Activated T-helper 1 cell treated with anti-CD3 and anti-CD28 coated beads, Interleukin-2, amount 50 U/mL, for 16 hours (primary cell): ENCODE data around the gene TCF4.

Source experiments
- DNase-seq, 2 donors: peaks; one replicate each; pipeline ENCODE4 v3.0.0-alpha.2; 2020; ENCODE audit warnings: low read depth in 1 of 2, low spot score in 1 of 2

TCF4 gene

DNA sequence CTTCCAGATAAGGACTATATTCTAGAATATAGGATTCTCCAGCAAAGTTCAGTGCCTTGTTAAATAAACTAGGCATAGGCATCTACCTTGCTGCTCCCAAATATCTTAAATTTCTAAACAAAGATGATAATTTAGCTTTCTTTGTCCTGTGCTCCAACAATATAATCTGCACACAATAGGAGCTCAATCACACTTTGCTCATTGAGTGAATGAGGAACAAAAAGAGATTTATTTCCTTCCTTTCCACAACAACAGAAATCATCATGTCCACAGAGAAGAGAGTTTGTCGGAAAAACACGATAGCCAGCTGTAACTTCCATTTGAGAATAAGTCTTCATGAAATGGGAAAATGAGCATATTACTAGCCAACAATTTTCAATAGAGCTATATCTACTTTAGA lies 256.7 kb downstream of the TCF4 start:
- DNase-seq: no peak

DNA sequence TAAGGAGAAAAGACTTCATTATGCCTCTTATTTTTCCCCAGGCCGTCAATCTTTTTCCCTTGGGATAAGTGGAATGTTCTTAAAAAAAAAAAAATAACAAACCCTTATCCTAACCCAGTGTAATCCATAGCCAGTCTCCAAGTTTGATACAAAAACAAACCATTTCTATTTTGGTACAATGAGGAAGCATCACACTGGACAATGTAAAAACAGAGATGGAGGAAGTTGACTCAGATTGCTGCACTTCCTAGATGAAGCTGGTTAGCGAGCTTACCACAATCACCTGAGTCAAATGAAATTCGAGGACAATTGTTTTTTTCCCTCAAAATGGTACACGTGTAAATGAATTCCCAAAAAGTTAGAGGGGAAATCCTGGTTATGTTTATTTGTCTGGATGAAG lies 259.7 kb downstream of the TCF4 start:
- DNase-seq: no peak

DNA sequence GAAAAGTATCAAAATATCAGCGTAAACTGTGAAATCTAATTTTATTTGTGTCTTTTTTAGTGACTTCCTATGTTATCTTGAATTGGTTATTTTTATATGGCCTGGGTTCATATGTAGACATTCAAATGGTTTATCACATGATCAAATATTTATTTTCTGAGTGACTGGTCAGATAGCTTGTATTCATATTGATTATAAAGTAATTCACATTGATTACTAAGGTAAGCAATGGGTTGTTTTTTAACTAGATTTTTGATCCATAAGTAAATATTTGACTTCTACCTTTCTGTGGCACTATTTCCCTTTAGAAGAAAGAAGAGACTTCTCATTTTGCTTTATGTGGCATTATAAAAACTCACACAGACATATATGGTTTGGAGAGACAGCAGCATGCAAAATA lies 260.5 kb downstream of the TCF4 start:
- DNase-seq: no peak

DNA sequence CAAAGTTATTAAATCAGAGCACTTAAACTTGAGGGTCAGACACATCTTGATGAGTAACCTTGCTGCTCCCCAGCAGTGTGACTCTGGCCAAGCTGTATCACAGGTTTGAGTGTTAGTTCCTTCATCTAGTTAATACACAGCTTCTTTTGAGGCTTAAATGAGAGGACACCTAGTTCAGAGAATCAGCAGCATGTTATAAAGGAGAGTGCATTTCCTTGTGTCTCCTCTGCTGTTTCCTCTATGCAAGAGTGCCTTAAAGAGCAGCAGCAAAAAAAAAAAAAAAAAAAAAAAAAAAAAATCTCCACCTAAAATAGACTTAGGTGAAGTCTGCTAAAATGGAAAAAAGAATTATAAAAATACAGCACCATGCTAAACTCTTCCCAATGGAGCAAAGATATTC lies 261.9 kb downstream of the TCF4 start:
- no peak for DNase-seq

DNA sequence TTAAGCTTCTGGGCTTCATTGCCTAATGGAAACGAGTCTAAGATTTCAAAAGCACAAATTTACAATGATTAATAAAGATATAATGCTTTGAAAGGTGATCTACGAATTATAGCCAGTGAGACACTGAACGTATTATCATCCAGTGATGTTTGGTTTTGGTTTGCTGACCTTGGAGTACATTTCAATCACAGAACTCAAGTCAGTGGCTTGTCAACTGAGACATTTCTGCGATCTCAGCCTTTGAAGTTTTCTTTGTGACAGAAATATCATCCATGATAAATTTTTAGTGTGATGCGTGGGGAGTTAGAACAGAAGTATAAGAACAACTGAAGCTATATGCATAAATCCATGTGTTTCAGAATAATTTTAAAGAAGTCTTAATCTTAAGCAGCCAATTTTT lies 263.8 kb downstream of the TCF4 start:
- DNase-seq: no peak

DNA sequence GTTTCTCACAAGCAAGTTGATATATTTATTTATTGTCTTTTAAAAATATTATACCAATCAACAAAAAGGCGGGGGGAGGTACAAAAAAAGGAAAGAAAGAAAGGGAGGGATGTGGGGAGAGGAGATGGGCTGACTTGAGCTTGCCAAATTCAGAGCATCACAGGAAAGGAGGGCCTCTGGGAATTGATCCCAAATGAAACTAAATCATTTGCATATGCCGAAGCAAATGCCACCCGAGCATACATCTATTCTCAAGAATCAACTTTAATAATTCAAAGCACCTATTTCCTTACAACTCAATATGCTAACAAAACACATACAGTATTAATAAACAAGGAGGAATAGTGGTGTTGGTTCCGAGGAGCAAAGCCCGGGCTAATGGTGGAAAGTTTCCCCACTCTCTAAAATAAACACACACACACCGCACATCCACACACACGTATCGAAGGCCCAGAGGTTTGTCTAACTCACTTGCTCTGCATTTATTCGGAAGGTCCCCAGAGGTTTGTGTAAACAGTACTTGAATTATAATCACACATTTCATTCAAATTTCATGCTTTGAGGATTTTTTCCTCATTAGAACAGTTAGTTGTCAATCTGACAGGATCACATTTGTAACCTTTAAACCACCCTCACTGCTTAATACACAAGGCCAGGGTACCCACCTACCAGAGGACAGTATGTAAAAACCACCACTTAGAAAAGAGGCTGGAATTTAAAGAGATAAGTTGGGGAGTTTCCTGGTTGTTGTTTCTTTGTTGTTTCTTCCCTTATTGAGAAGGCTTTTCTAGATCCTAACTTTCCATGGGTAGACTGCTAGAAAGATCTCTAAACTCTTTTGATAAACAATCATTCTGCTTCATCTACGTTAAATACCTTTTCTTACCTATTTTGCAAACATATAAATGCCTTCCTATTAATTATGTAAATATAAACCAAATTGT lies 264.7 kb downstream of the TCF4 start:
- DNase-seq: no peak

DNA sequence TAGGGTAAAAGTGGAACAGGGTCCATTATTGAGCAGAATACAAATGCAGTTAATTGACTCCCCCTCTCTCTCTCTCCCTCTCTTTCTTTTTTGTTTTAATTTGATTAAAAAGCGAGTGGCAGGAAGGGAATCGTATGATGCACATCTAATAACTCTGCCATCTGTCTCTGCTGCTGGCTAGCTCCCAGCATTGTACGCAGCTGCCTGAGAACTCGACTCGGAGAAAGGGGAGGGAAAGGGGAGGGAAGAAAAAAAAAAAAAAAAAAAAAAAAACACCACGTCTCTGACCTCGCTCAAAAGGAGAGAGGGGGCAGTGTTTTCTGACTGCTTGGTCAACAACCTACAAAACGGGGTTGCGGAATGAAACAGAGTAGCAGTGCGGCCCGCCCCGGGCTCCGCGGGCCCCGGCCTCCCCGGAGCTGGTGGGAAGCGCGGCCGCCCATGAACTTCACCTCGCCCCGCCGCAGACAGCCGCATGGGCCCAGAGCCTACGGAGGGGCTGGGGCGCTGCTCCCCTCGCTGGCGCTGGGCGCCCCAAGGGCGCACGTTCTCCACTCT lies 265.7 kb downstream of the TCF4 start:
- no peak for DNase-seq

DNA sequence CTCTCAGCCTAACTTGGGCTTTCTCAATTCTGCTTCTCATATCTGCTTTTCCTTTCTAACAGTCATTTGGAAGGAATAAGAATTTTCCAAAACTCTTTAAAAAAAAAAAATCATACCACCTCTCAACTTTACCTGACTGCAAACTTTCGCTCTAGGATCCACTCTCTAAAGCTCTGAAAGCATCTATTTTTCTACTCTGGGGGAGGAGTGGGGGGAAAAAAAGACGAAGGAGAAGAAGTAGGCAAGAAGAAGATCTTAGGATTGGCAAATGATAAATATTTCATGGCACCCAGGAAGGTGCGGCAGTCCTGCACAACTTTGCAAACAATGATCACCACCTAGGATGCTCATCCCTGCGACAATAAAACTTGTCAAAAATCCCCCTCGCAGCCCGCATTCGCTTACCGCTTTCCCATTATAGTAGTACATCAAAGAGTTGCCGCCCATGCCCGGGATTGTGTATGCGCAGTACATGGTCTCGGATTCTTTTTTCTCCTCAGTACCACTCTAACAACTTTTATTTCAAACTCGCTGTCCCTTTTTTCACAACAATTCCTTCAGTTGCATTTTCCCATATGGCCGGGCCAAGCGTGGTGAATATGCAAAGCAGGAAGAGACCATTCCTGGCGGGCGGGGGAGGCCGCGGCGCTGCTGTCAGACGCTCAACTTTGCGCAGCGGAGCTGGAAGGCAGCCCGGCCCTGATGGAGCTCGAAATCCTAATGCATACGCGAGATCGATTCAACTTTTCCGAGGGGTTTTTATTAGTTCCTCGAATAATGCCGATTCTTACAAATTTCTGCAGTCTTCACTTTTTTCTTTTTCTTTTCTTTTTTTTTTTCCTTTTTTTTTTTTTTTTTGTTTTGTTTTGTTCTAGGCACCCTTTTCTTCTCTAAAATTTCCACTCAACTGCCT lies 266.5 kb downstream of the TCF4 start:
- DNase-seq: no peak

DNA sequence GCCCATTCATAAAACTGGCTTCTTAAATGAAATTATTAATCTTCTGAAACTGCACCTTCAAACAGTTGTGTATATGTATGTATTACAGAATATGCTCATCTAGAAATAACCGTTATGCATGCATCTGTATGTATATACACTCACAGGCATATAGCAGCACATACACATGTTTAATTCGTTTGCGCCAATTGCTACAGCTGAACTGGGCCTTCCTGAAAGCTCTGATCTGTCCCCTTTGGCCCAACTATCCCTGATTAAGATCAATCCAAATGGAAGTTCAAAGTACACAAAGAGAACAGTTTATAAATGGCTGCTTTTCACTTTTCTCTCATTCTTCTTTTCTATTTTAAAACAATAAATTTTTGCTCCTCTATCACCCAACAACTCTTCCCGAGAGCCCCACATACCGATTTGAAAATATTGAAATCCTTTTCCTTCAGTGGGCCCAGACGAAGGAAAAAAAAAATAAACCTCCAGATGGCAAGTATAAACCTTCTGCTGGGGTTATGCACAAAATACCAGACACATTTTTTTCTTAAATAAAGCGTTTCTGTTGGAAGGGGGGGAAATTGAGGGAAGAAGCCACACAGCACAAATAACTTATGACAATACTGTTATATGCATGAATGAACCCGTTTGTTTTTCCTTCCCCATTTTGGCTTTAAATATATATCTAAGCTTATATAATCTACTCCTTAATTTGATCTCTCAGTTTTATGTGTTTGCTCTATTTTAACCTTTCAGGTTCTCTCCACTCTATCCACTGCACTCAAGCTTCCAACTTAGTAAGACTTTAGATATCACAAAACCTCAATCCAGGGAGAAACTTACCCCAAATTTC lies 267.3 kb downstream of the TCF4 start:
- no peak for DNase-seq

DNA sequence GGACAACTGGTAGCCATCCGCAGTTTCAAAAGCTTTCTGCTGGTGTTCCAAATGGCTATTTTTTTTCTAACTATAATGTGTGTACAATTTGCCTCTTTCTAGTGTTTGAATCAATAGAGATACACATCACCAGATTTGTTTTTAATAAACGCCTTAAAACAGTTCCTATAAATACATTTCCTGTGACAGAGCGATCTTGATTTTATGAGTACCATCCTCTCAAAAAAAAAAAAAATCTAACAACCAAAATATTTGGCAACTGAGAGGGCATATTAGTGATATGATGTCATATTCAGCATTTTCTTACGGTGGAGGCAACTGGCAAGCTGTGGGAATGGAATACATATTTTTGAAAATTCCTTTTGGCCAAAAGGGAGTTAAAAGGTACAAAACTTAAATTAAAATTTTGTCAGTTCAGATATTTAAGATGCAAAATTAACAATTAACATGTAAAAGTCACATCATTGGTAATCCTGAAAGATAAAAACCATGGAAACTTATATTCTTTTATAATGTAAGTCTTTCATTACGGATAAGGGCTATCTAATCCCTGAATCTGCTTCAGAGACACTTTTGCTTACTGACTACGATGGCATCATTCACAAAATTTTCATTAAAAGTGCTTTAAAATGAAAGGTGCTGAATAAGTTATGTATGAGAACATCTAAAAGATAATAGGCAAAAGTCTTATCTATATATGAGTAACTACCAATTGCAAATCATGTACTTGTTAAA lies 268.4 kb downstream of the TCF4 start:
- DNase-seq: no peak

DNA sequence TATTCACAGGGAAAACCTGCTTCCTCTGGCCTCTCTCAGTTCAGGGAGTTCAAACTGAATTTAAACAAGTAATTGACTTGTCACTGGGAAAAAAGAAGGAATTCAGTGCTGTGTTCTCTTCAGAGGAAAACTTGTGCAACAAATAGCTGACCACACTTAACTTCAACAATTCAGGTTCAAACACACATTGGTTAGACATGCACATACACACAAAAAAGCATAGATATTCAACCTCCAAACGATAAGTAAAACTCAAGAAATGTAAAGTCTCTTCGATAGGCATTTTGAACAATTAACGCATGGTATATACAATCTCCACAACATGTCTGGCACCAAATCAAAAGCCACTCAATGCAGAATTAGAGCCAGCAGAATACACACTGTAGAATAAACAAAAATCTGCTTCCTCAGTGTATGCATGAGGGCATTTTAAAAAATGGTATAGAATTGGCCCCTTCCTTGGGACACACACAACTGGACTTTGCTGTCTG lies 269.0 kb downstream of the TCF4 start:
- DNase-seq: no peak

DNA sequence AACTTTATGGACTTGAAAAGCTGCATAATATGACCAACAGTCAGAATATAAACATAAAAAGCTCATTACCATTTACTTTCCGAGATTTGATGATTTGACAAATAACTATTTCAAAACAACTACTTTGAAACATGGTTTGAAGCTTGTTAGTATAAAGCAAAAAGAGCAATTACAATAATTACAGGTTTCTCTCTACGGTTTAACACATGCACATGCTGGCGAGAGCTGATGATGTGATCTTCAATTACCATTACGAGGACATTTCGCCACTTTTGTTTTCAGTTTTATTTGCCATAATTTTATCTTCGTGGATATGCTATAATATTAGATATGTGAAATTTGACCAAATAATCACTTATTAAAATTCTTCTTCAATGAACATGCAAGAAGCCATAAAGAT lies 270.1 kb downstream of the TCF4 start:
- no peak for DNase-seq

DNA sequence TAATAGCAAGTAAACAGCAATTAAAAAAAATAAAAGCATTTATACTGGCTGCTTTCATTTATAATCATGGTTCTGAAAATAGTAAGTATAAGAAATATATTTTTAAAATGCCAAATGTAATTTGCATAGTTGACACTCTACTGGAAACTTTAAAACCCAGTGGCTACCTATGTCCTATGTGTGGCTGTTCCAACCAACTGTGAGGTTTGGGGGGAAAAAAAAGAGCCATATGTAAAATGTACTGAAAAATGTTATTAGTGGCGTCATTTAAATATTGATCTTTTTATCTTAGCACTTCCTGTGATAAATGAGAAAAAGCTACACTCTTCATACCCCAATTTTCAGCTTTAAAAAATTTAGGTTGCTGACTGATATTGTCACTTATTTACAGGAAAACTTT lies 270.7 kb downstream of the TCF4 start:
- no peak for DNase-seq

DNA sequence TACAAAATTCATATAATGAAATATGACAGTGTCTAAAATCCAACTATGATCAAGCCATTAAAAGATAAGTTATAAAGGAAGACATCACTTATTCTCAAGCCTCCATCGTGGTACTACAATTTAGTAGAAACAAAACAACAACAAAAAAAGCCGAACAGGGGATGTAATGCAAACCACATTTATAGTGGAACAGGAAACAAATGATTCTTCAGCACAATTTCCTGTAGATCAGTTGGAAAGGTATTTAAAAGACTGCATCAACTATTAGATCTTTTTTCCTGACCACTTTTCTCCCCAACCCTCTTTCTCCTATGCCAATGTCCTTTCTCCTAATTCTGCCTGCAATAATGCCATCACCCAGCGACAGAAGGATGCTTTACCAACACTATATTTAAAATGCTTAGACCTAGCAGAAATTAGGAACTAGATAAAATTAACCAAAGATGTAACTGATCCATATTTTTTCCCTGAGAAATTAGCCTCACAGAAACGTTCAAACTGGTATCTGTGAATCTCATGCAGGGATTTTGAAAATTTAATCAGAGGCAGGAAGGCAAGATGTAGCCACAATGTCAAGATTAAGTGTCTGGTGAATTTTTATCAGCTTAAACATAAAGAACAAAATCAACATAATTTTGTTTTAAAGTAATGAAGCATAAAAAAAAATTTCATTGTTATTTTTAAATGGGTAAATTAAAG lies 271.4 kb downstream of the TCF4 start:
- DNase-seq: no peak

DNA sequence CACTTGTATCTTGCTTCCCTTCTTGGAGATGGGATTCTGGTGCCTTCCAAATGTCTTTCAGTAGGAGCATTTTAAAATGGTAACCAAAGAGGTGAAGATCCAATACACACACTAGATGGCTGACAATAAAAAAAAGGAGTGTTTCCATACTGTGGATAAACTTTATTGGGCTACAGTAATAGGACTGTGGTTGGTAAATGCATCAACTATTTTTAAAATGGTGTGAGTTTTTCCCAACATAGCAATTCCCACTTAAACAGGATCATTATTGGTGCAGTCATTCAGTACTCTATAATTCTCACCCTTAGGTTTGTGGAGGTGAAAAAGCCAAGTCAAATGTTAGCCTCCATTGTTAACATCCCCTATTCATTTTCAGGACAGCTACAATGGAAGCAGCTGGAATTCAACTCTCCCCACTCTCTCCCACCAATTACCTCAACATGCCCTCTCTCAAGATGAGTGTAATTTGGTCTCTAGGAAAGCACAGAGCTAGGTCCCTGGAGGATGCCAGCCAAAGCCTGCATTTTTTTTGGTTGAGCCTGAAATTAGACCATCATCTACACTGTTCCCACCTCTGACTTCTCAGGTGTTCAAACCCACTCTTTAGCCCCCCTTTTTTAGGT lies 273.3 kb downstream of the TCF4 start:
- no peak for DNase-seq

DNA sequence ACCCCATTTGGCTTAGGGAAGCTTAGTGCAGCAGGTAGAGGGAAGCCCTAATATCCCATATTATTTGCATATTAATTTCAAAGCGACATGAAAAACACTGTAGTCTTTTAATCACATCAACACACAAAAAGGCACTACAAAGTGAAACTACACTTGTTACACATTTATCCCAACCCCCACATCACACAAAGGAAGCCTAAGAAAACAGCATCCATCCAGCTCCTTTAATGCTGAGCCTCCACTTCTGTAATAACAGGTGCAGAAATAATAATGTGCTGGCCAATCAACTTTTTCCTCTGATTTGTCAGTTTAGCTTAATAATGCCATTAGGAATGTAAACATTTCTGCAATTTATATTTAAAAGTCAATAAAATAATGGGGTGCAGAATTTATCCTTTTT lies 274.0 kb downstream of the TCF4 start:
- no peak for DNase-seq

DNA sequence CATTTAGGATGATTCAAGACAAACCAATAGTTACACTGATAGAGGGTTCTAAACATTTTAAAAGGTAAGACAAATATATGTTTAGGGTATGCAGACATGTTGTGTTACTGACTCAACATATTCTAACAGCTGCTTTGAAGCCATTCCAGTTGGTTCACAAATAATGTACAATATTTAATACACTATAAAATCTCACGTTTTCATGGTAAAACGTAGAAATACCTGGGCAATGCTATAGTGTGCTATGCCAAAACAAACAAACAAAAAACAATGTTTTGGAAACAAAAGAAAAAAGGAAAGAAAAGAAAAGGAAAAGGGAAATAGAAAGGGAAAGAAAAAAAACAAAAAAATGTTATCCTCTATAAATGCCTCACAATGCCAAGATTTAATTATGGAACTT lies 277.1 kb downstream of the TCF4 start:
- no peak for DNase-seq

DNA sequence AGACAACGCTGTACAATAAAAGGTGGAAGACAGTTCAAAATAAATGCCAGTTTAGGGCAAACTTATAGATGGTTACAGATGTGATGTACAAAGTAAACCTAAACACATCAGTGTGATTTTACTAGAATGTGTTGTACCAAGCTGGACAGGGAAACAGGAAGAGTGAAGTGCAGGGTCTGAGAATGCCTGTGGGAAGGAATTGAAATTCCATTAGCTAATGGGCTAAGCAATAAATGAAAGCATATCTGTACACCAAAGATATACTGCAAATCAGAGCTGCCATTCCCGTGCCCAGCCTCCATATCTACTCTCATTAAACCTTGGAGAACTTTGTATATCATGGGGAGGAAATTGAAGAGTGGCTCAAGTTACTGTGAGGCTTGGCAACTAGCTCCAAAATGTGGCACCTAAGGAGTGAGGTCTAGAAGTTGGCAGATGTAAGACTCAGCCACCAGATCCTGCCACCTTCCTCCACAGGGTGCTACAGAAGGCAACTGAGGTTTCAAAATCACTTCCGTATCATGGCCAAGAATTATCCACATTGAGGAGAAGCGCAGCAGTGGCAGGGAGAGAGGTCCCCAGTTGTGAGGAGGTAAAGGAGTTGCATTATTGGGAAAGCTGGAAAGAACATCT lies 277.8 kb downstream of the TCF4 start:
- no peak for DNase-seq

DNA sequence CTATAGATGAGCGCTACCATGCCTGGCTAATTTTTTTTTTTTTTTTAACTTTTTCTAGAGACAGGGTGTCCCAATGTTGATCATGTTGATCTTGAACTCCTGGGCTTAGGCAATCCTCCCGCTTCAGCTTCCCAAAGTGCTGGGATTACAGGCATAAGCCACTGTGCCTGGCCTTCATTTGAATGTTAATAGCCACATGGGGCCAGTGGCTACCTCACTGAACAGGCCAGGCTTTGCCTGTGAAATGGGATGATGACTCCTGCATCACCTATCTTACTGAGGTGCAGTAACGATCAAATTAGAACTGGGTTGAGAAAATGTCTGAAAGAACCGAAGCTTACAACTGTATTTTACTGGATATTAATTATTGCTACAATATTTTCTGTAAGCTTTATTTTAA lies 278.7 kb downstream of the TCF4 start:
- no peak for DNase-seq
